HepG2 (cell line): Measurements from ENCODE around the gene DOCK9. TPM values are rescaled to one million over a fixed set of nuclear protein-coding genes. Genes with fewer than 3 reads are reported as not detected.

Source experiments
- ATAC-seq: fragments of 200-7000 bp; cut with Tn5 transposase; 3 replicates; pipeline ENCODE4 v1.9.1; 2020; ENCODE audit warnings: mild to moderate bottlenecking, moderate library complexity
- BruUV-seq: library from RNA; stranded (reverse); fragments of 400-500 nt; replicated peaks from 2 replicates; lab custom pipeline; 2021; lab: Mats Ljungman, UMichigan
- CTCF ChIA-PET: fragments of 300-600 bp; formaldehyde crosslinking; extraction: SDS; loops from one replicate; lab custom pipeline; 2021; ENCODE audit warnings: low total read pairs, inconsistent platforms, low intra/inter-chr PET ratio; lab: Yijun Ruan, JAX
- POLR2A ChIA-PET: fragments of 350-600 bp; sonication (Branson Sonifier 250); formaldehyde crosslinking; loops from one replicate; lab custom pipeline; 2020; ENCODE audit warnings: antibody characterized with exemption, inconsistent platforms; lab: Yijun Ruan, JAX
- DNase-seq: peaks from one replicate; pipeline ENCODE4 v3.0.0-alpha.2; 2015; ENCODE audit warnings: low spot score
- FAIRE-seq: peaks from 3 replicates; lab custom pipeline; 2011; peaks lifted over from hg19 to GRCh38; lab: Jason Lieb, UNC
- H2AFZ ChIP-seq: one replicate; pipeline ENCODE4 v1.6.1; 2011; ENCODE audit warnings: low read length, inconsistent platforms
- H3K27ac ChIP-seq: fragments of 300-600 bp; 3 replicates; pipeline ENCODE4 v1.8.0; 2011; ENCODE audit warnings: mixed run types, mild to moderate bottlenecking, mixed read lengths, low read length, inconsistent platforms; ENCODE audit not compliant: insufficient read depth; ENCODE audit errors: extremely low read length
- H3K27me3 ChIP-seq, 2 experiments: fragments of 200-600 bp in 1 of 2; 2 replicates in 1 of 2; 3 replicates in 1 of 2; pipeline versions ENCODE4 v1.6.0 to v1.8.0; 2011; ENCODE audit warnings: low read length in 2 of 2, mild to moderate bottlenecking in 2 of 2, moderate library complexity in 2 of 2, inconsistent platforms in 1 of 2; ENCODE audit not compliant: insufficient read depth in 2 of 2, control insufficient read depth in 1 of 2
- H3K36me3 ChIP-seq, 2 experiments: fragments of 200-600 bp in 1 of 2; replicated peaks in 1 of 2; 2 replicates in 1 of 2; 3 replicates in 1 of 2; pipeline versions ENCODE4 v1.5.1 to v1.8.0; 2011; ENCODE audit warnings: low read length in 2 of 2, inconsistent platforms in 1 of 2; ENCODE audit not compliant: insufficient read depth in 2 of 2, control insufficient read depth in 1 of 2
- H3K4me1 ChIP-seq: 2 replicates; pipeline ENCODE4 v1.5.1; 2012; ENCODE audit warnings: low read length, inconsistent platforms; ENCODE audit not compliant: insufficient read depth
- H3K4me2 ChIP-seq: 2 replicates; pipeline ENCODE4 v1.6.0; 2011; ENCODE audit warnings: low read depth, low read length, inconsistent platforms
- H3K4me3 ChIP-seq, 3 experiments: fragments of 200-600 bp in 1 of 3; sonication (generic), shearing (Covaris generic) in 1 of 3; replicated peaks in 1 of 3; 2 replicates each; pipeline ENCODE4 v1.5.1; 2011 to 2016; ENCODE audit warnings: low read length in 3 of 3, inconsistent platforms in 2 of 3, low read depth in 2 of 3, mild to moderate bottlenecking in 2 of 3, control low read depth in 1 of 3, mixed read lengths in 1 of 3; ENCODE audit not compliant: insufficient read depth in 1 of 3
- H3K79me2 ChIP-seq: one replicate; pipeline ENCODE4 v1.6.1; 2011; ENCODE audit warnings: low read length, inconsistent platforms; ENCODE audit not compliant: insufficient read depth
- H3K9ac ChIP-seq: 2 replicates; pipeline ENCODE4 v1.6.0; 2011; ENCODE audit warnings: mild to moderate bottlenecking, low read depth, low read length, inconsistent platforms; ENCODE audit not compliant: insufficient read depth
- H3K9me3 ChIP-seq: 2 replicates; pipeline ENCODE4 v1.5.1; 2012; ENCODE audit warnings: mild to moderate bottlenecking, low read length
- H4K20me1 ChIP-seq: 2 replicates; pipeline ENCODE4 v1.6.0; 2011; ENCODE audit warnings: inconsistent platforms, mild to moderate bottlenecking, low read length, moderate library complexity; ENCODE audit not compliant: insufficient read depth
- BRF2 ChIP-seq: sonication (generic); formaldehyde crosslinking; IDR thresholded peaks from 2 replicates; pipeline ENCODE4 v1.8.1; 2022; ENCODE audit warnings: mild to moderate bottlenecking, missing genetic modification reagents
- CHCHD3 ChIP-seq: sonication (generic); formaldehyde crosslinking; IDR thresholded peaks from 2 replicates; pipeline ENCODE4 v1.8.0; 2022; ENCODE audit warnings: mild to moderate bottlenecking, missing genetic modification reagents, moderate library complexity
- HDAC2 ChIP-seq: sonication (generic); formaldehyde crosslinking; IDR thresholded peaks from 2 replicates; pipeline ENCODE4 v1.4.0; 2020; ENCODE audit warnings: missing genetic modification reagents
- HNRNPLL ChIP-seq: fragments of 200-400 bp; formaldehyde crosslinking; IDR thresholded peaks from 2 replicates; pipeline ENCODE4 v1.6.1; 2017; ENCODE audit warnings: mild to moderate bottlenecking, low read depth, low read length; ENCODE audit not compliant: poor library complexity, severe bottlenecking
- STAT5B ChIP-seq: sonication (generic); formaldehyde crosslinking; IDR thresholded peaks from 2 replicates; pipeline ENCODE4 v1.4.0; 2020; ENCODE audit warnings: missing genetic modification reagents
- TBP ChIP-seq: sonication (generic); formaldehyde crosslinking; IDR thresholded peaks from 2 replicates; pipeline ENCODE4 v1.5.0; 2020; ENCODE audit warnings: missing genetic modification reagents
- XBP1 ChIP-seq: sonication (generic); formaldehyde crosslinking; IDR thresholded peaks from 2 replicates; pipeline ENCODE4 v1.5.0; 2020; ENCODE audit warnings: missing genetic modification reagents
- ZNF274 ChIP-seq: sonication (generic); formaldehyde crosslinking; IDR thresholded peaks from 2 replicates; pipeline ENCODE4 v1.5.1; 2020; ENCODE audit warnings: mild to moderate bottlenecking, missing genetic modification reagents
- ZNF280B ChIP-seq: sonication (generic); formaldehyde crosslinking; IDR thresholded peaks from 2 replicates; pipeline ENCODE4 v1.5.0; 2020; ENCODE audit warnings: missing genetic modification reagents, mild to moderate bottlenecking, borderline replicate concordance
- ZNF616 ChIP-seq: sonication (generic); formaldehyde crosslinking; IDR thresholded peaks from 2 replicates; pipeline ENCODE4 v1.5.0; 2020; ENCODE audit warnings: low read depth, mild to moderate bottlenecking, missing genetic modification reagents
- WGBS: methylation state at CpG from one replicate; pipeline ENCODE4 v1.1.6; 2017; ENCODE audit warnings: low lambda C conversion rate; 5-methylcytosine and 5-hydroxymethylcytosine counted together
- in situ Hi-C: cut with HindIII; loops from 2 replicates; pipeline ENCODE4 v1.10.0; 2017; ENCODE audit warnings: low pct_unique_long_range_greater_than_20kb; ENCODE audit not compliant: extremely low pct_ligation_motif_present
- intact Hi-C: fragments of 100-400 bp; cut with micrococcal nuclease; formaldehyde crosslinking; loops from one replicate; pipeline ENCODE4 v1.10.0; 2022; ENCODE audit not compliant: unreplicated experiment
- polyA plus RNA-seq, 8 experiments: library from polyadenylated mRNA; depleted of rRNA in 3 of 8; stranded (reverse) in 7 of 8; unstranded in 1 of 8; fragments of >200 nt; fragmentation: Illumina TruSeq in 4 of 8; extraction: Trizol in 4 of 8; gene quantifications; 2 replicates each; pipeline versions ENCODE4 v1.2.1 to v1.2.3, GENCODE V29; 2011 to 2016; ENCODE audit warnings: low read depth in 4 of 8, missing spikeins in 1 of 8, mixed read lengths in 1 of 8; ENCODE audit not compliant: insufficient read depth in 1 of 8
- total RNA-seq, 5 experiments: library from RNA; depleted of rRNA; stranded (reverse); fragments of >200 nt; fragmentation: Illumina TruSeq; extraction: Trizol; gene quantifications; 2 replicates each; pipeline ENCODE4 v1.2.3, GENCODE V29; 2016; ENCODE audit warnings: low read depth in 1 of 5
- TF ChIP-seq, protein P1 (sequence below): conservative IDR thresholded peaks from 2 replicates; pipeline ENCODE4 v1.6.1; 2018; ENCODE audit warnings: missing genetic modification reagents
- TF ChIP-seq, protein P2 (sequence below): sonication (generic); formaldehyde crosslinking; IDR thresholded peaks from 2 replicates; pipeline ENCODE4 v1.4.0; 2020; ENCODE audit warnings: mild to moderate bottlenecking, low read depth, missing genetic modification reagents
- TF ChIP-seq, protein P3 (sequence below): sonication (generic); formaldehyde crosslinking; IDR thresholded peaks from 2 replicates; pipeline ENCODE4 v1.4.0; 2020; ENCODE audit warnings: missing genetic modification reagents
- TF ChIP-seq, protein P4 (sequence below): sonication (generic); formaldehyde crosslinking; IDR thresholded peaks from 2 replicates; pipeline ENCODE4 v1.9.0; 2022; ENCODE audit warnings: low read depth, missing genetic modification reagents

The DOCK9 gene
- total and polyA plus RNA-seq, 2 of the 13 experiments (the other 11 are each of a cell fraction or from before 2014, with no cell fraction given) = 0.44 to 0.97 TPM

DNA sequence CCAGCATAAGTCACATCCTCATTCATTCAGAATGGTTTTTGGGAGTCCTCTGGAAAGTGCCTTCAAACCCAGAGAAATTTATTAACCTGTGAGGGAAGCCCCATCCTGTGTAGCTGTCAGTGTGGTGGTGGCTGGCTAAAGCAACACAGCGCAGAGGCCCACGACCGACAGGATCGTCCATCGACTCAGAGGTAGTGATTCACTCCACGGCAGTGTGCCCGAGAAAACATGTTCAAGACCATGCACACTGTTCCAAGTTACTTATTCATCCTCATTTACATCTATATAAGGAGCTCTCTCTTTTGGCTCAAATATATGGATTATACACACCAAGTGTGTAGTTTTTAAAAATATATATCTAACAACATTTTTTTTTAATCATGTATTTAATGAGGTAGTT is 129.1 kb downstream of the DOCK9 start:
- H3K4me1 ChIP-seq = no peaks in the 10 kb centered on the region
- H3K79me2 ChIP-seq = no peaks in the 10 kb centered on the region
- CTCF ChIA-PET = no interaction called here
- H3K9ac ChIP-seq = no peak overlapping the region
- H3K27me3 ChIP-seq = no peaks in the 10 kb centered on the region; a peak in 1 of 5 replicates
- in situ Hi-C loops = loop anchor here (10.0 kb wide), 1 partner anchor 384 kb away; no protein-coding TSS in a partner anchor
- H2AFZ ChIP-seq = no peak overlapping the region
- intact Hi-C loops = loop anchor here (10.0 kb wide), 2 partner anchors 274 to 644 kb away; partner anchors contain the start of gene STK24
- H3K4me3 ChIP-seq = no peak overlapping the region
- BruUV-seq = no TSS peak
- WGBS = 89% methylated on average over 7 of the region's 7 CpGs
- FAIRE-seq (no peak), ATAC-seq (no peak), DNase-seq (no peak)
- no peaks in the 10 kb centered on the region for H3K36me3 ChIP-seq
- POLR2A ChIA-PET = no interaction called here
- H4K20me1 ChIP-seq = no peaks in the 10 kb centered on the region
- H3K27ac ChIP-seq = no peak overlapping the region
- no peak overlapping the region for H3K4me2 ChIP-seq
- no peaks in the 10 kb centered on the region for H3K9me3 ChIP-seq
- TF ChIP-seq, protein P1, sequence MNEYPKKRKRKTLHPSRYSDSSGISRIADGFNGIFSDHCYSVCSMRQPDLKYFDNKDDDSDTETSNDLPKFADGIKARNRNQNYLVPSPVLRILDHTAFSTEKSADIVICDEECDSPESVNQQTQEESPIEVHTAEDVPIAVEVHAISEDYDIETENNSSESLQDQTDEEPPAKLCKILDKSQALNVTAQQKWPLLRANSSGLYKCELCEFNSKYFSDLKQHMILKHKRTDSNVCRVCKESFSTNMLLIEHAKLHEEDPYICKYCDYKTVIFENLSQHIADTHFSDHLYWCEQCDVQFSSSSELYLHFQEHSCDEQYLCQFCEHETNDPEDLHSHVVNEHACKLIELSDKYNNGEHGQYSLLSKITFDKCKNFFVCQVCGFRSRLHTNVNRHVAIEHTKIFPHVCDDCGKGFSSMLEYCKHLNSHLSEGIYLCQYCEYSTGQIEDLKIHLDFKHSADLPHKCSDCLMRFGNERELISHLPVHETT (CRISPR knock-in tag) = no peak
- TF ChIP-seq, protein P2, sequence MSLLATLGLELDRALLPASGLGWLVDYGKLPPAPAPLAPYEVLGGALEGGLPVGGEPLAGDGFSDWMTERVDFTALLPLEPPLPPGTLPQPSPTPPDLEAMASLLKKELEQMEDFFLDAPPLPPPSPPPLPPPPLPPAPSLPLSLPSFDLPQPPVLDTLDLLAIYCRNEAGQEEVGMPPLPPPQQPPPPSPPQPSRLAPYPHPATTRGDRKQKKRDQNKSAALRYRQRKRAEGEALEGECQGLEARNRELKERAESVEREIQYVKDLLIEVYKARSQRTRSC (CRISPR knock-in tag) = no peak
- TF ChIP-seq ZNF274 (CRISPR knock-in tag) (no peak), STAT5B (CRISPR knock-in tag) (no peak), BRF2 (CRISPR knock-in tag) (no peak), TBP (CRISPR knock-in tag) (no peak), HDAC2 (CRISPR knock-in tag) (no peak), ZNF280B (CRISPR knock-in tag) (no peak), HNRNPLL (no peak), XBP1 (CRISPR knock-in tag) (no peak), CHCHD3 (CRISPR knock-in tag) (no peak), ZNF616 (no peak)
- TF ChIP-seq, protein P3, sequence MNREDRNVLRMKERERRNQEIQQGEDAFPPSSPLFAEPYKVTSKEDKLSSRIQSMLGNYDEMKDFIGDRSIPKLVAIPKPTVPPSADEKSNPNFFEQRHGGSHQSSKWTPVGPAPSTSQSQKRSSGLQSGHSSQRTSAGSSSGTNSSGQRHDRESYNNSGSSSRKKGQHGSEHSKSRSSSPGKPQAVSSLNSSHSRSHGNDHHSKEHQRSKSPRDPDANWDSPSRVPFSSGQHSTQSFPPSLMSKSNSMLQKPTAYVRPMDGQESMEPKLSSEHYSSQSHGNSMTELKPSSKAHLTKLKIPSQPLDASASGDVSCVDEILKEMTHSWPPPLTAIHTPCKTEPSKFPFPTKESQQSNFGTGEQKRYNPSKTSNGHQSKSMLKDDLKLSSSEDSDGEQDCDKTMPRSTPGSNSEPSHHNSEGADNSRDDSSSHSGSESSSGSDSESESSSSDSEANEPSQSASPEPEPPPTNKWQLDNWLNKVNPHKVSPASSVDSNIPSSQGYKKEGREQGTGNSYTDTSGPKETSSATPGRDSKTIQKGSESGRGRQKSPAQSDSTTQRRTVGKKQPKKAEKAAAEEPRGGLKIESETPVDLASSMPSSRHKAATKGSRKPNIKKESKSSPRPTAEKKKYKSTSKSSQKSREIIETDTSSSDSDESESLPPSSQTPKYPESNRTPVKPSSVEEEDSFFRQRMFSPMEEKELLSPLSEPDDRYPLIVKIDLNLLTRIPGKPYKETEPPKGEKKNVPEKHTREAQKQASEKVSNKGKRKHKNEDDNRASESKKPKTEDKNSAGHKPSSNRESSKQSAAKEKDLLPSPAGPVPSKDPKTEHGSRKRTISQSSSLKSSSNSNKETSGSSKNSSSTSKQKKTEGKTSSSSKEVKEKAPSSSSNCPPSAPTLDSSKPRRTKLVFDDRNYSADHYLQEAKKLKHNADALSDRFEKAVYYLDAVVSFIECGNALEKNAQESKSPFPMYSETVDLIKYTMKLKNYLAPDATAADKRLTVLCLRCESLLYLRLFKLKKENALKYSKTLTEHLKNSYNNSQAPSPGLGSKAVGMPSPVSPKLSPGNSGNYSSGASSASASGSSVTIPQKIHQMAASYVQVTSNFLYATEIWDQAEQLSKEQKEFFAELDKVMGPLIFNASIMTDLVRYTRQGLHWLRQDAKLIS (CRISPR knock-in tag) = no peak
- TF ChIP-seq, protein P4, sequence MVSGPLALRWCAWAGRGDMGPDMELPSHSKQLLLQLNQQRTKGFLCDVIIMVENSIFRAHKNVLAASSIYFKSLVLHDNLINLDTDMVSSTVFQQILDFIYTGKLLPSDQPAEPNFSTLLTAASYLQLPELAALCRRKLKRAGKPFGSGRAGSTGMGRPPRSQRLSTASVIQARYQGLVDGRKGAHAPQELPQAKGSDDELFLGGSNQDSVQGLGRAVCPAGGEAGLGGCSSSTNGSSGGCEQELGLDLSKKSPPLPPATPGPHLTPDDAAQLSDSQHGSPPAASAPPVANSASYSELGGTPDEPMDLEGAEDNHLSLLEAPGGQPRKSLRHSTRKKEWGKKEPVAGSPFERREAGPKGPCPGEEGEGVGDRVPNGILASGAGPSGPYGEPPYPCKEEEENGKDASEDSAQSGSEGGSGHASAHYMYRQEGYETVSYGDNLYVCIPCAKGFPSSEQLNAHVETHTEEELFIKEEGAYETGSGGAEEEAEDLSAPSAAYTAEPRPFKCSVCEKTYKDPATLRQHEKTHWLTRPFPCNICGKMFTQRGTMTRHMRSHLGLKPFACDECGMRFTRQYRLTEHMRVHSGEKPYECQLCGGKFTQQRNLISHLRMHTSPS (CRISPR knock-in tag) = no peak
